ENCODE data around the gene FBXL17.

DNA sequence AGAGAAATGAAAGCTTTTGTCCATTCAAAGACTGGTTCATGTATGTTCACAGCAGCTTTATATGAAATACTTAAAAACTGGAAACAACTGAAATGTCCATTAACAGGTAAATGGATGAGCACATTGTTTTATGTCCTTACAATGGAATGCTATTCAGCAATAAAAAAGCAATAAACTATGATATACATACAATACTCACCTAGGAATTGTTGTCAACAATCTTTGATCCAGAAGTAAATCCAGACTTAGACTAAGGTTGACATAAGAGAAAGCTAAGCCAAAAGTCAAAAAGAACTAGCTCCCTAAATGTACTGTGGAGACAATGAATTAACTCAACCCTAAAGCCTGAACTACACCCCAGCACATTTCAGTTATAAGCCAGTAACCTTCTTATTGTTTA is 54.9 kb downstream of the FBXL17 start:
- TF ChIP-seq, protein P1, sequence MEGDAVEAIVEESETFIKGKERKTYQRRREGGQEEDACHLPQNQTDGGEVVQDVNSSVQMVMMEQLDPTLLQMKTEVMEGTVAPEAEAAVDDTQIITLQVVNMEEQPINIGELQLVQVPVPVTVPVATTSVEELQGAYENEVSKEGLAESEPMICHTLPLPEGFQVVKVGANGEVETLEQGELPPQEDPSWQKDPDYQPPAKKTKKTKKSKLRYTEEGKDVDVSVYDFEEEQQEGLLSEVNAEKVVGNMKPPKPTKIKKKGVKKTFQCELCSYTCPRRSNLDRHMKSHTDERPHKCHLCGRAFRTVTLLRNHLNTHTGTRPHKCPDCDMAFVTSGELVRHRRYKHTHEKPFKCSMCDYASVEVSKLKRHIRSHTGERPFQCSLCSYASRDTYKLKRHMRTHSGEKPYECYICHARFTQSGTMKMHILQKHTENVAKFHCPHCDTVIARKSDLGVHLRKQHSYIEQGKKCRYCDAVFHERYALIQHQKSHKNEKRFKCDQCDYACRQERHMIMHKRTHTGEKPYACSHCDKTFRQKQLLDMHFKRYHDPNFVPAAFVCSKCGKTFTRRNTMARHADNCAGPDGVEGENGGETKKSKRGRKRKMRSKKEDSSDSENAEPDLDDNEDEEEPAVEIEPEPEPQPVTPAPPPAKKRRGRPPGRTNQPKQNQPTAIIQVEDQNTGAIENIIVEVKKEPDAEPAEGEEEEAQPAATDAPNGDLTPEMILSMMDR (IDR thresholded peaks at IDR 0.05): no peak
- no peak for TF ChIP-seq POLR2A (IDR thresholded peaks at IDR 0.05)
